SU-DHL-6 (cell line): ENCODE data around the gene RPL32.

Source experiments
- CTCF ChIP-seq: fragments of 200-600 bp; sonication (generic); IDR thresholded peaks from one replicate; pipeline ENCODE4 v1.5.1; 2017; ENCODE audit warnings: antibody characterized with exemption, mild to moderate bottlenecking, low read length, moderate library complexity; ENCODE audit not compliant: insufficient read depth, poor library complexity, severe bottlenecking
- EZH2phosphoT487 ChIP-seq: fragments of 200-600 bp; sonication (generic), shearing (Covaris generic); conservative IDR thresholded peaks from 2 replicates; pipeline ENCODE4 v1.6.1; 2018; ENCODE audit warnings: mild to moderate bottlenecking, antibody characterized with exemption, low read length, moderate library complexity, mixed read lengths

GRCh38 chr3:12852201-12852600, 10.8 kb upstream of the RPL32 start:
- TF ChIP-seq CTCF (no peak), EZH2phosphoT487 (no peak)
